OCI-LY3 (cell line): ENCODE results near the gene MAP1B.

ENCODE experiments used
- EZH2phosphoT487 ChIP-seq: fragments of 200-600 bp; shearing (Covaris generic); IDR thresholded peaks from 2 replicates; pipeline ENCODE4 v1.6.1; 2018; ENCODE audit warnings: antibody characterized with exemption, mixed run types, low read depth
- TF ChIP-seq, protein P1 (sequence below): fragments of 200-600, 300-600 bp; sonication (generic); IDR thresholded peaks from 2 replicates; pipeline ENCODE4 v1.5.1; 2014; ENCODE audit warnings: antibody characterized with exemption, low read length, low read depth

DNA sequence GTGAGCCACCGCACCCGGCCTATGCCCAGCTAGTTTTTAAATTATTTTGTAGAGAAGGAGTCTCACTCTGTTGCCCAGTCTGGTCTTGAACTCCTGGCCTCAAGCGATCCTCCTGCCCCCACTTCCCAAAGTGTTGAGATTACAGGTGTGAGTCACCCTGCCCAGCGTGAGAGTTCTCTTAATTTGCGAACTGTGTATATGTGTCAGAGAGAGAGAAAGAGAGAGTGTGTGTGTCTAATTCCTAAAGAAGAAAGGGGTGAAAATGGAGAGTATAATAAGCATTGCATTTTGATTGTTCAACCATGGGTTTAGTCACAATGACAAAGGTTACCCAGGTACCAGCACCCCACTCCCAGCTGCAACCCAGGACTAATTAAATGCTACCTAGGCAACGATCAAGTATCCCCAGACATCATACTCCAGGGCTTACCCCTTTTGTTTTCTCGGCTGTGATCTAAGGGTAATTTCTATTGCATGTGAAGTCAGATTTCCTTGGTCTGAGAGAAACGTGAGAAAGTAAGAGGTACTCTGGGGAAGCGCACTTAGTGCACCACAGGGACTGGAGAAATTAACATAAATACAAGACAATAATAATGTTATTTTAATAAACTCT lies 16.6 kb downstream of the MAP1B start:
- TF ChIP-seq, protein P1, sequence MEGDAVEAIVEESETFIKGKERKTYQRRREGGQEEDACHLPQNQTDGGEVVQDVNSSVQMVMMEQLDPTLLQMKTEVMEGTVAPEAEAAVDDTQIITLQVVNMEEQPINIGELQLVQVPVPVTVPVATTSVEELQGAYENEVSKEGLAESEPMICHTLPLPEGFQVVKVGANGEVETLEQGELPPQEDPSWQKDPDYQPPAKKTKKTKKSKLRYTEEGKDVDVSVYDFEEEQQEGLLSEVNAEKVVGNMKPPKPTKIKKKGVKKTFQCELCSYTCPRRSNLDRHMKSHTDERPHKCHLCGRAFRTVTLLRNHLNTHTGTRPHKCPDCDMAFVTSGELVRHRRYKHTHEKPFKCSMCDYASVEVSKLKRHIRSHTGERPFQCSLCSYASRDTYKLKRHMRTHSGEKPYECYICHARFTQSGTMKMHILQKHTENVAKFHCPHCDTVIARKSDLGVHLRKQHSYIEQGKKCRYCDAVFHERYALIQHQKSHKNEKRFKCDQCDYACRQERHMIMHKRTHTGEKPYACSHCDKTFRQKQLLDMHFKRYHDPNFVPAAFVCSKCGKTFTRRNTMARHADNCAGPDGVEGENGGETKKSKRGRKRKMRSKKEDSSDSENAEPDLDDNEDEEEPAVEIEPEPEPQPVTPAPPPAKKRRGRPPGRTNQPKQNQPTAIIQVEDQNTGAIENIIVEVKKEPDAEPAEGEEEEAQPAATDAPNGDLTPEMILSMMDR, result no peak
- TF ChIP-seq EZH2phosphoT487, result no peak
